ENCODE results near the gene L3MBTL2.
A peak's percentile ranks its signal among the peaks of the same experiment; 100 is the strongest.

L3MBTL2 gene

GRCh38 chr22:41234815-41235695, 29.9 kb downstream of the L3MBTL2 start:
- Histone ChIP-seq H3K4me3 (ENCODE audit: low read length) (no peak overlapping the region), H3K27me3 (ENCODE audit: control insufficient read depth, insufficient read depth, low read length) (no peaks in the 10 kb centered on the region)

GRCh38 chr22:41237036-41237706, 32.1 kb downstream of the L3MBTL2 start:
- Histone ChIP-seq H3K4me3 (ENCODE audit: low read length) (peak overlapping the region; percentile 67), H3K9me3 (replicated peaks; ENCODE audit: low read length) (no peaks in the 10 kb centered on the region), H3K4me1 (ENCODE audit: control insufficient read depth, insufficient read depth, low read length) (peaks cover 20% of the 10 kb centered on the region), H3K9ac (ENCODE audit: low read depth, low read length) (peak overlapping the region; percentile 60), H3K36me3 (ENCODE audit: insufficient read depth, low read length) (no peaks in the 10 kb centered on the region), H3K4me2 (ENCODE audit: low read length) (peak overlapping the region; percentile 89), H3K27me3 (ENCODE audit: control insufficient read depth, insufficient read depth, low read length) (no peaks in the 10 kb centered on the region)

More at GRCh38 chr22:41234815-41235695, 29.9 kb downstream of the L3MBTL2 start:
- H3K4me1 ChIP-seq (ENCODE audit: control insufficient read depth, insufficient read depth, low read length): peaks cover 20% of the 10 kb centered on the region
- no peak overlapping the region for H3K4me2 ChIP-seq (ENCODE audit: low read length)
- no peak overlapping the region for H3K9ac ChIP-seq (ENCODE audit: low read depth, low read length)
- H3K9me3 ChIP-seq (replicated peaks; ENCODE audit: low read length): no peaks in the 10 kb centered on the region
- peaks cover 9% of the 10 kb centered on the region for H3K36me3 ChIP-seq (ENCODE audit: insufficient read depth, low read length)

- Histone ChIP-seq H3K9me3 (replicated peaks; ENCODE audit: low read length) (no peaks in the 10 kb centered on the region), H3K36me3 (ENCODE audit: insufficient read depth, low read length) (no peaks in the 10 kb centered on the region), H3K4me2 (ENCODE audit: low read length) (peak overlapping the region; percentile 89), H3K9ac (ENCODE audit: low read depth, low read length) (peak overlapping the region; percentile 60), H3K4me3 (ENCODE audit: low read length) (peak overlapping the region; percentile 67), H3K27me3 (ENCODE audit: control insufficient read depth, insufficient read depth, low read length) (no peaks in the 10 kb centered on the region), H3K4me1 (ENCODE audit: control insufficient read depth, insufficient read depth, low read length) (peaks cover 15% of the 10 kb centered on the region)
Measured at GRCh38 chr22:41237707-41238569, 32.8 kb downstream of the L3MBTL2 start.

DNA sequence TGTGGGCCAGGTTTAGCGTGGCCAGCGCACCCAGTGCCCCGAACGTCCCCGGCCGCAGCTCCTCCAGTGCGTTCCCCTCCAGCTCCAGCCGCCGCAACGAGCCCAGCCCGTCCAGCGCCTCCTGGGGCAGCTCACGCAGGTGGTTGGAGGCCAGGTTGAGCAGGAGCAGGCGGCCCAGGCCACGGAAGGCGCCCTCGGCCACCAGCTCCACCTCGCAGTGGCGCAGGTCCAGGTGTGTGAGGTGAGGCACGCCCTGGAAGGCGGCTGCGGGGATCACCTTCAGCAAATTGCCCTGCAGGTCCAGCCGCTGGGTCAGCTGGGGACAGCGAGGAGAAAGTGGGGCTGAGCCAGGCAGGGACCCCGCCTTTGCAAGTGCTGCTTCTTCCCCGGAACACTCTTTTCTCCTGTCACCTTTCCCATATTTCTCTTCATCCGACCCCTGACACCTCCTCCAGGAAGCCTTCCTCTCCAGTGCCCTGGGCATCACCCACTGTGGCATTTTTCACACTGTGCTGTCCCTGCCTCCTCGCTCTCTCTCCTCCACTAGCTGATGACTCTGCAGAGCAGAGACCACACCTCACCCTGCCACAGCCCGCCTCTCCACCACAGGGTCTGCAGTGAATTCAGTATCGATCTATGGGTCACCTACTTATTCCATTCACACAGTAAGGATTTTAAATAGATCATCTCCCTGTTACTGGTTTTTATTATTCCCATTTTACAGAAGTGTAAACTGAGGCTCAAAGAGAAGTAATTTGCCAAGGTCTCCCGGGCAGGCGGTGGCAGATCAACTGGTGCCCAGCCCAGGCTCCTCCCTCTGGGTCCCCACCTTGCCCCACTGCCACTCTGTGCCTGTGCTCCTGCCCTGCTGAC, 33.7 kb downstream of the L3MBTL2 start:
- no peaks in the 10 kb centered on the region for H3K36me3 ChIP-seq (ENCODE audit: insufficient read depth, low read length)
- peaks cover 15% of the 10 kb centered on the region for H3K4me1 ChIP-seq (ENCODE audit: control insufficient read depth, insufficient read depth, low read length)
- H3K9ac ChIP-seq (ENCODE audit: low read depth, low read length): no peak overlapping the region
- H3K27me3 ChIP-seq (ENCODE audit: control insufficient read depth, insufficient read depth, low read length): no peaks in the 10 kb centered on the region
- H3K4me3 ChIP-seq (ENCODE audit: low read length): no peak overlapping the region
- H3K9me3 ChIP-seq (replicated peaks; ENCODE audit: low read length): no peaks in the 10 kb centered on the region
- peak overlapping the region; percentile 89 for H3K4me2 ChIP-seq (ENCODE audit: low read length)

DNA sequence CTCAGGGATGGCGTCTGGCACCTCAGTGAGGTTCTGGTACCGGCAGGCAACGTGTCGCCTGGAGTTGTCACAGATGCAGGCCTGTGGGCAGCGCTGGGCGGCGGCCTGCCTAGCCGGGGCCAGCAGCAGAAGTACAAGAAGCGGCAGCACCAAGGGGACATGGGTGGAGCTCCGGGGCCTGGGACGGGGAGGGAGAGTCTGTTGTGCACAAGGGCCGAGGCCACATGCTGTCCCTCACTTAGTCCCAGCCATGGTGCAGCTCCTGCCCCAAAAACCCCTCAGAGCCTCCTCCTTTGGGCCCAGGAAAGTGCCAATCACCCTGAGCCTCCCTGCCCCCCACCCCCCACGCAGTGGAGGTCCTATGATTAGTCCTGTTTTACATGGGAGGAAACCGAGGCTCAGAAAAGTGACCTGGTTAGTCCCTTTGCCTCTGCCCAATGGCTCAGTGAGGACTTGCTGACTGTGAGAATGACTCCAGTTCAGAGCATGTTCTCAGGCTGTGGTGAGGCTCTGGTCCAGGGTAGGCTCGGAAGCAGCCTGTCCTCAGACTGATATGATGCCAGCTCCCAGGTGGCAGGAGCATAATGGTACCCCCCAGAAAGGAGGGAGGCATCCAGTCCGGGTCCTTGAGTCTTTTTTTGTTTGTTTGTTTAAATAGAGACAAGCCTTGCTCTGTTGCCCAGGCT, 34.5 kb downstream of the L3MBTL2 start:
- no peak overlapping the region for H3K4me2 ChIP-seq (ENCODE audit: low read length)
- no peak overlapping the region for H3K9ac ChIP-seq (ENCODE audit: low read depth, low read length)
- no peaks in the 10 kb centered on the region for H3K9me3 ChIP-seq (replicated peaks; ENCODE audit: low read length)
- no peaks in the 10 kb centered on the region for H3K27me3 ChIP-seq (ENCODE audit: control insufficient read depth, insufficient read depth, low read length)
- H3K4me1 ChIP-seq (ENCODE audit: control insufficient read depth, insufficient read depth, low read length): peaks cover 15% of the 10 kb centered on the region
- H3K4me3 ChIP-seq (ENCODE audit: low read length): no peak overlapping the region
- H3K36me3 ChIP-seq (ENCODE audit: insufficient read depth, low read length): peaks cover 7% of the 10 kb centered on the region

DNA sequence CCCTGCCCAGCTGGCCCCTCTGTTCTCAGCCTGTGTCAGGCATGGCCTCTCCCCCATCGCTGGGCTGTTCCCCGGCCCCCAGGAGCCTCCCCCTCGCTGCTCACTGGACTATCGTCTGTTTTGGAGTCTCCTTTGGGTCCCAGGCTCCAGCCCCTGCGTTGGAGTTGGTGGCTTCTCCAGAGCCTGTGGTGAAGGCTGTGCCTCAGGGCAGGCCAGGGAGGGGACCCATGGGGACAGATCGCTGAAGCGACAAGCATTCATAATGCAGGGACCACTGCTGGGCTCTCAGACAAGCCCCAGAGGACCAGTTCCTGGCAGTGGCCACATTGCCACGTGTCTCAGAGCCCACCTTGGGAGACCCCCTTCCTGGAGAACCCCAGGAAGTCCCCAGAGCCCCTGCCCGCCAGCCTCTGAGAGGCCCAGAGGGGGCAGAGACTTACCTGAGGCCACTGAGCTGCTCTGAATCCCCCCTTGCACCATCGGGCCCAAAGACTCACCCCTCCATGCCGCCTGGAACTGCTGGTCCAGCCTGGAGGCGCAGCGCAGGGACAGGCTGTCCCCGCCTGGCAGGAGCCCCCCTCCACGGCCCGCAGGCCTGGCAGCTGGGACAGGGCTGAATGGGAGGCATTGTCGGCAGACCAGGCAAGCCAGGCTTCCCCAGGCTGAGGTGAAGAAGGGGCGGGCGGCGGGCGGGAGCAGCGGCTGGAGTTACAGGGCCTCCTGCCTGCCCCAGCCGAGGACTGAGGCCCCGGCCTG, 35.4 kb downstream of the L3MBTL2 start, which contains the start of gene CHADL:
Gene CHADL (minus strand): TSS at position 555 of the 756 bp plus-strand sequence. CDS start 50 bp downstream, at position 505.
- Histone ChIP-seq H3K9me3 (replicated peaks; ENCODE audit: low read length) (no peaks in the 10 kb centered on the region), H3K4me1 (ENCODE audit: control insufficient read depth, insufficient read depth, low read length) (peaks cover 15% of the 10 kb centered on the region), H3K4me3 (ENCODE audit: low read length) (no peak within 1 kb of the TSS), H3K9ac (ENCODE audit: low read depth, low read length) (no peak within 1 kb of the TSS), H3K36me3 (ENCODE audit: insufficient read depth, low read length) (peaks cover 16% of the 10 kb centered on the region), H3K4me2 (ENCODE audit: low read length) (no peak within 1 kb of the TSS), H3K27me3 (ENCODE audit: control insufficient read depth, insufficient read depth, low read length) (no peaks in the 10 kb centered on the region)

- Histone ChIP-seq H3K27me3 (ENCODE audit: control insufficient read depth, insufficient read depth, low read length) (no peaks in the 10 kb centered on the region), H3K36me3 (ENCODE audit: insufficient read depth, low read length) (peaks cover 23% of the 10 kb centered on the region), H3K9me3 (replicated peaks; ENCODE audit: low read length) (no peaks in the 10 kb centered on the region), H3K4me1 (ENCODE audit: control insufficient read depth, insufficient read depth, low read length) (peaks cover 15% of the 10 kb centered on the region), H3K4me3 (ENCODE audit: low read length) (no peak overlapping the region), H3K9ac (ENCODE audit: low read depth, low read length) (no peak overlapping the region), H3K4me2 (ENCODE audit: low read length) (no peak overlapping the region)
Measured at GRCh38 chr22:41241133-41241676, 36.1 kb downstream of the L3MBTL2 start.

- no peak overlapping the region for H3K9ac ChIP-seq (ENCODE audit: low read depth, low read length)
- H3K36me3 ChIP-seq (ENCODE audit: insufficient read depth, low read length): peaks cover 34% of the 10 kb centered on the region
- H3K4me2 ChIP-seq (ENCODE audit: low read length): no peak overlapping the region
- H3K4me1 ChIP-seq (ENCODE audit: control insufficient read depth, insufficient read depth, low read length): peaks cover 12% of the 10 kb centered on the region
- no peaks in the 10 kb centered on the region for H3K27me3 ChIP-seq (ENCODE audit: control insufficient read depth, insufficient read depth, low read length)
- H3K9me3 ChIP-seq (replicated peaks; ENCODE audit: low read length): no peaks in the 10 kb centered on the region
- H3K4me3 ChIP-seq (ENCODE audit: low read length): no peak overlapping the region
Measured at GRCh38 chr22:41242396-41243117, 37.4 kb downstream of the L3MBTL2 start.

GRCh38 chr22:41243361-41243760, 38.2 kb downstream of the L3MBTL2 start:
- H3K4me2 ChIP-seq (ENCODE audit: low read length): no peak overlapping the region
- no peak overlapping the region for H3K9ac ChIP-seq (ENCODE audit: low read depth, low read length)
- no peaks in the 10 kb centered on the region for H3K27me3 ChIP-seq (ENCODE audit: control insufficient read depth, insufficient read depth, low read length)
- peaks cover 42% of the 10 kb centered on the region for H3K36me3 ChIP-seq (ENCODE audit: insufficient read depth, low read length)
- H3K4me1 ChIP-seq (ENCODE audit: control insufficient read depth, insufficient read depth, low read length): peaks cover 4% of the 10 kb centered on the region
- no peak overlapping the region for H3K4me3 ChIP-seq (ENCODE audit: low read length)
- no peaks in the 10 kb centered on the region for H3K9me3 ChIP-seq (replicated peaks; ENCODE audit: low read length)
